Glutamatergic neuron (in vitro differentiated cells): ENCODE results near the gene CCBE1. TPM values are rescaled to one million over a fixed set of nuclear protein-coding genes. Genes with fewer than 3 reads are reported as not detected.

ENCODE experiments used
- DNase-seq: peaks from one replicate; pipeline ENCODE4 v3.0.0; 2022
- H3K27ac Mint-ChIP-seq: one replicate; pipeline ENCODE4 v1.8.0; 2020; ENCODE audit warnings: mild to moderate bottlenecking, mixed read lengths, inconsistent platforms; ENCODE audit not compliant: unreplicated experiment
- H3K27me3 Mint-ChIP-seq: one replicate; pipeline ENCODE4 v1.8.0; 2020; ENCODE audit warnings: mild to moderate bottlenecking, moderate library complexity, mixed read lengths, inconsistent platforms; ENCODE audit not compliant: unreplicated experiment
- H3K36me3 Mint-ChIP-seq: one replicate; pipeline ENCODE4 v1.8.0; 2020; ENCODE audit warnings: mild to moderate bottlenecking, mixed read lengths, inconsistent platforms; ENCODE audit not compliant: unreplicated experiment
- H3K4me1 Mint-ChIP-seq: one replicate; pipeline ENCODE4 v1.8.0; 2020; ENCODE audit warnings: mild to moderate bottlenecking, low read depth, mixed read lengths, inconsistent platforms; ENCODE audit not compliant: unreplicated experiment
- H3K4me3 Mint-ChIP-seq: one replicate; pipeline ENCODE4 v1.8.0; 2020; ENCODE audit warnings: mild to moderate bottlenecking, mixed read lengths, inconsistent platforms; ENCODE audit not compliant: unreplicated experiment
- H3K9me3 Mint-ChIP-seq: one replicate; pipeline ENCODE4 v1.8.0; 2020; ENCODE audit warnings: mild to moderate bottlenecking, moderate library complexity, mixed read lengths, inconsistent platforms; ENCODE audit not compliant: unreplicated experiment
- total RNA-seq: library from RNA; stranded (reverse); fragmentation: NEBNext Ultra II Directional; extraction: Animal tissue kit (Norgen Biotek cat#: 25700); gene quantifications from one replicate; pipeline ENCODE4 v1.2.1, GENCODE V29; 2021; ENCODE audit not compliant: unreplicated experiment
- TF ChIP-seq, protein P1 (sequence below): fragments of 200-600 bp; sonication (generic); IDR thresholded peaks from one replicate; pipeline ENCODE4 v1.5.0; 2021; ENCODE audit not compliant: partially characterized antibody, unreplicated experiment

CCBE1 gene
- total RNA-seq, 1 donor from 2014 or later: 0.81 TPM

DNA sequence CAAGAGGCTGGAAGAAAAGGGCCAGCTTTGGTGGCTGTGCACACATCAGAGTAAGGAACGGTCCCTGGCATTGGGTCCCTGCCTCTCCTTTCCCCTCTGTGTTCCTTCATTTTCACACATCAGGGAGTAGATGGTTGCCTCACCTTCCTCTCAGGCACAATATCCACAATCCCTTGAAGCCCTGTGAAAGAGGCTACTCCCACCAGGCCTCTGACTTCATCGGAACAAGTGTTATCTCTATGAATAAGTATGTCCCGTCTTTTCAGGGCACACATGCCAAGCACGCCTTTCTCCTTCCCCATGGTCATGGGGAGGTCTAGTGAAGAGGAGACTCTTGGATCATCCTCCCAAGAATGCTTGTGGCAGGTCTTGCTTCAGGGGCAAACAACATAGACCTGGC lies 277.0 kb downstream of the CCBE1 start:
- Mint-ChIP-seq H3K4me3 (no peak overlapping the region), H3K36me3 (no peaks in the 10 kb centered on the region), H3K4me1 (peaks cover 4% of the 10 kb centered on the region), H3K27me3 (peaks cover 2% of the 10 kb centered on the region), H3K27ac (no peak overlapping the region), H3K9me3 (no peaks in the 10 kb centered on the region)
- DNase-seq: no peak
- TF ChIP-seq, protein P1, sequence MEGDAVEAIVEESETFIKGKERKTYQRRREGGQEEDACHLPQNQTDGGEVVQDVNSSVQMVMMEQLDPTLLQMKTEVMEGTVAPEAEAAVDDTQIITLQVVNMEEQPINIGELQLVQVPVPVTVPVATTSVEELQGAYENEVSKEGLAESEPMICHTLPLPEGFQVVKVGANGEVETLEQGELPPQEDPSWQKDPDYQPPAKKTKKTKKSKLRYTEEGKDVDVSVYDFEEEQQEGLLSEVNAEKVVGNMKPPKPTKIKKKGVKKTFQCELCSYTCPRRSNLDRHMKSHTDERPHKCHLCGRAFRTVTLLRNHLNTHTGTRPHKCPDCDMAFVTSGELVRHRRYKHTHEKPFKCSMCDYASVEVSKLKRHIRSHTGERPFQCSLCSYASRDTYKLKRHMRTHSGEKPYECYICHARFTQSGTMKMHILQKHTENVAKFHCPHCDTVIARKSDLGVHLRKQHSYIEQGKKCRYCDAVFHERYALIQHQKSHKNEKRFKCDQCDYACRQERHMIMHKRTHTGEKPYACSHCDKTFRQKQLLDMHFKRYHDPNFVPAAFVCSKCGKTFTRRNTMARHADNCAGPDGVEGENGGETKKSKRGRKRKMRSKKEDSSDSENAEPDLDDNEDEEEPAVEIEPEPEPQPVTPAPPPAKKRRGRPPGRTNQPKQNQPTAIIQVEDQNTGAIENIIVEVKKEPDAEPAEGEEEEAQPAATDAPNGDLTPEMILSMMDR: no peak

DNA sequence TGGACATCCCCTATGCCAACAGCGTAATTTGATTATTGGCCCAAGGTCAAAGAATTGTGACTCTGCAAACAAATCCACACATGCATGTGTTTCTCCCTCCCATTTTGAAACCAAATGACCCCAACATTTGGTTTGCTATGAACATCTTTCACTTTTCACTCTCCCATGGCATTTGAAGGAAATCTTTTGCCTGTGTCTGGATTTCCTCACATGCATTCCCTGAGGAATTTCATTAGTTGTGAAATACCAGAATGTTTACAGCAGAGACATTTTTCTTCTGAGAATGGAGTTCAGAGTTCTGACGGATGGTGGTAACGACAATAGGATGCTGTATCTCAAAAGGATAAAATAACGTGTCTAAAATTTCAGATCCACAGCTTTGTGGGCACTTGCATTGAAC lies 277.8 kb downstream of the CCBE1 start:
- peaks cover 4% of the 10 kb centered on the region for H3K4me1 Mint-ChIP-seq
- no peaks in the 10 kb centered on the region for H3K36me3 Mint-ChIP-seq
- no peak for DNase-seq
- peaks cover 2% of the 10 kb centered on the region for H3K27me3 Mint-ChIP-seq
- no peak overlapping the region for H3K27ac Mint-ChIP-seq
- no peaks in the 10 kb centered on the region for H3K9me3 Mint-ChIP-seq
- H3K4me3 Mint-ChIP-seq: no peak overlapping the region
- TF ChIP-seq, protein P1: no peak

DNA sequence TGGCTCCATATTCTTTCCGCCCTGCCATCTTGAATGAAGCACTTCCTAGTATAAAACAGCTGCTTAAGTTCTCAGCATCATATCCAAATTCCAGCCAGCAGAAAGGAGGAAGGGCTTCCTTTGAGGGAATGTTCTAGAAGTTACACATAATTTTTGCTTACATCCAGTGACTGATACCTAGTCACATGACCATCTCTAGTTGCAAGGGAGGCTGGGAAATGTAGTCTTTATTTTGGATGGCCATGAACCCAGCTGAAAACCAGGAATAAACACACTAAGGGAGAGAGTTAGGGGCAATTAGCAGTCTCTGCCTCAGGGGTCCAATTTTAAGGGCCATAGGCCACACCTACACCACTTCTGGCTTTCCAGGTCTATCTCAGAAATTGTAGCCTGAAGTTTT lies 280.4 kb downstream of the CCBE1 start:
- TF ChIP-seq, protein P1: no peak
- H3K36me3 Mint-ChIP-seq: no peaks in the 10 kb centered on the region
- H3K9me3 Mint-ChIP-seq: no peaks in the 10 kb centered on the region
- H3K4me3 Mint-ChIP-seq: no peak overlapping the region
- no peak for DNase-seq
- H3K27me3 Mint-ChIP-seq: peaks cover 2% of the 10 kb centered on the region
- H3K27ac Mint-ChIP-seq: no peak overlapping the region
- peaks cover 4% of the 10 kb centered on the region for H3K4me1 Mint-ChIP-seq

DNA sequence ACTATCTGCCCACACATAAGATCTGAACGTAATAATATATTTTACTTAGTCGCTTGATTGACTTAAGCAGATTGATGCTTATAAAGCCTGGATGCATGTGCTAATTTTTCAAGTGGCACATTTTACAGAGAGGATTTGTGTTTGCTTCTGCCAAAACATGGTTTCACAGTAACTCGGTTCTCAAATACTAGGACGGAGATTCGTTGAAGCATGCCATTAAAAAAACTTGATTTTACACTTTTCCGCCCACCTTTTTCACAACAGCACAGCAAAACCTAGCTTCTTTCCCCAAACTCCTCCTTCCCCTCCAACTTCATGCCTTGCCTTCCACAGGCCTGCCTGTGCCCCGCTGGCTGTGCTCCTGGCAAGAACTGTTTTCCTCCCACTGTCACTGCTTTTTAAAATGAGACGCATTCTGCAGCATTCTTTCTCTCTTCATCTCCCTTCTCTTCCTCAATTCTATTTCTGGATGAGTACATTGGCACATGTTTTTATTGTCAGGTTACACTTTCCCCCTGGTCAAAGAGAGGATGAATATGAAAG lies 283.0 kb downstream of the CCBE1 start:
- Mint-ChIP-seq H3K36me3 (no peaks in the 10 kb centered on the region), H3K27ac (no peak overlapping the region), H3K27me3 (peaks cover 2% of the 10 kb centered on the region), H3K4me3 (no peak overlapping the region), H3K4me1 (peaks cover 1% of the 10 kb centered on the region), H3K9me3 (peaks cover 2% of the 10 kb centered on the region)
- TF ChIP-seq, protein P1: no peak
- DNase-seq: no peak

DNA sequence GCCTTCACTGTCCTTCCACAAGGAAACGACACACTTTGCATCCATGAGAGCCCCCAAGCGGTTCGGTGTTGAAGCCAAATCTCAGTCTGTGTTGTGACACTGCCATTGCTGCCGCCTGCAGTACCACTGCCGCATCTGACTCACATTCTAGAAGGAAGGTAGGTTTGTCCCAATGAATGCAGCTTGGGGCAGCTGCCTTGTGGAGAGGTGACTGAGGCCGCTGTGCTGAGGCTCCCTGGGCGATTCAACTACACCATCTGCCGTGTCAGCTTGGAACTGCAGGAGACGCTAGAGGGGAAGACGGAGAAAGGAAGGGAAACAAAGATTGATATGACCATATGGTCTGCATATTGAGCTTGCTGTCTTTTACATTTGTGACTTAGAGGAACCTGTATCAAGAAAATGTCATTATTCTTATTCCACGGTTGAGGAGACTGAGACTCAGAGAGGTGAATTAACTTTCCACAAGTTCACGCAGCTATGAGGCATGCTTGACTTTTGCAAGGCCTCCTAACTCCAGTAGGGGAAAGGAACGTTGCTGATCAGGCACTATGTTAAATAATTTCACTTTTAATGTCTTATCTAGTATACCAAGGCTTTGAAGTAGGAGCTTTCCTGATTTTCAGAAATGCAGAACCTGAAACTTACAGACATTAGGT lies 294.7 kb downstream of the CCBE1 start:
- no peaks in the 10 kb centered on the region for H3K27me3 Mint-ChIP-seq
- TF ChIP-seq, protein P1: peak; percentile 74
- DNase-seq: peak; percentile 86
- H3K9me3 Mint-ChIP-seq: no peaks in the 10 kb centered on the region
- H3K27ac Mint-ChIP-seq: no peak overlapping the region
- H3K36me3 Mint-ChIP-seq: peaks cover 3% of the 10 kb centered on the region
- no peaks in the 10 kb centered on the region for H3K4me1 Mint-ChIP-seq
- H3K4me3 Mint-ChIP-seq: no peak overlapping the region
